NCI-H526 (cell line): ENCODE data around the gene LRP8.

Experiments used
- DNase-seq, 2 experiments: peaks; one replicate each; lab custom pipeline; 2025; lab: John Stamatoyannopoulos, UW

Gene LRP8

DNA sequence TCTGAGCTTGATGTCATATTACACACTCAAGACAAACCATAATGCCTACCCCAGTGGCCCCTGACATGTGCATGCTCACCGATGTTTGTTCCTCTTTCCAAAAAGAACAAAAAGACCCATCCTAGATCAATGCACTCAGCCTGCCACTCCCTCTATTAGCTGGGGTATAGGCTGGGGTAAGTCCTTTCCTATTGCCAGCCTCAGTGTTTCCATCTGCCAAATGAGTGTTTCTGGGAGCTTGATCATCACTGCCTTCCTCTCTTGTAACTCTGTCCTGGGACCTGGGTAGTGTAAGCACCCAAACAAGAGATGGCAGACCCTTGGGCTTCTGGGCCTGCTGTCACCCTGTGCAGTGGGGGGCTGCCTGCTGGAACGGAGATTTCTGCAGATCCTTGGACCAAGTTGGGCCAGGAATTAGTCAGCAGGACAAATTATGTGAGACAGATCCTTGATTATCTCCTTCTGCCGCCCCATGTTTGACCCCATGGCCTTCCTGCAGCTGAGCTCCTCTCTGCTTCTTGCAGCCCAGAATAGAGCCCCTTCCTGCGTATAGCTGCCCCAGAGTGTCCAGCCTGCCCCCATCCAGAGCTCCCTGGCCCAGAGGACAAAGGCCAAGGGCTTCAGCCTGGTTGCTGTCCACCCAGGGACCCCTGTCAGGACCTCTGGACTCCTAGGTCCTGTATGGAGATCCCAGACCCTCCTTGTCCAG is 31.5 kb upstream of the LRP8 start:
- no peak for DNase-seq

DNA sequence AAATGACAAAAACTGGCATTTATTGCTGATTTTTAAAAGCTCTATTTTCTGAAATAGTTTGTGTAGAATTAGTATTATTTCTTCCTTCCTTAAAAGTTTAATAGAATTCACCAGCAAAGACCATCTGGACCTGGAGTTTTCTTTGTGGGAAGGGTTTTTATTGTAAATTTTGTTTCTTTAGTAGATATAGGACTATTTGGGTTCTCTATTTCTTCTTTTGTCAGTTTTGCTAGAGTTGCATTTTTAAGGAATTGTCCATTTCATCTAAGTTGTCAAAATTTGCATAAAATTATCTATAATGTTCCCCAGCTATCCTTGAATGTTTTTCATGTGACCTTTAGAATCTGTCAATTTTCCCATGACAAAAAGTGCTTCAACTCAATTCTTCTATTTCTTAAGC is 28.8 kb upstream of the LRP8 start:
- no peak for DNase-seq

DNA sequence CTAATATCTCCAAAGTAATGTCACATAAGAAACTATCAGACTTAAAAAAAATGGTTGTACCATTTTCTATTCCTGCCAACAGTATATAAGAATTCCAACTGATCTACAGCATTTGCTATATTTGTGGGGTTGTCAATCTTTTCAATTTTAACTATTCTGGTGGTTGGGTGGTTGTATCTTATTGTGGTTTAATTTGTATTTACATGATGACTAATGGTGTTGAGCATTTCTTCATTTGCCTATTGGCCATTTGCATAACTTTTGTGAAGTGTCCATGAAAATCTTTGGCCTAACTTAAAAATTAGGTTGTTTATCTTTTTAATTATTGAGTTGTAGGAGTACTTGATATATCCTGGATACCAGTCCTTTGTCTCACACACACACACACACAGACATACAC is 26.2 kb upstream of the LRP8 start:
- no peak for DNase-seq

DNA sequence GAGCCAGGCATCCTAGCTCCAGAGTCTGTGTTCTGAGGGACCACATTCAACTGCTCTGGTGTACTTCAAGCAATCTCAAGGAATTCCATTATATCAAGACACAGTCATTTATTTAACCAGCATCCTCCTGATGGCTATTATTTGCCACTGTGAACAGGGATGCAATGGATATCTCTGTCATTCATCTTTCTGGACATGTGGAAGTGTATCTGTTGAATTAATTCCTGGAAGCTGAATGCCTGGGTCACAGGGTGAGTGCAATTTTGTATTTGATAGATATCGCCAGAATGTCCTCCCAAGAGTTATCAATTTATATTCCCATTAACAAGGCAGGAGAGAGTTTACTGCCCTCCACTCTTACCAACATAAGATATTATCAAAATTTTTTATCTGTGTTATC is 24.7 kb upstream of the LRP8 start:
- DNase-seq = no peak

DNA sequence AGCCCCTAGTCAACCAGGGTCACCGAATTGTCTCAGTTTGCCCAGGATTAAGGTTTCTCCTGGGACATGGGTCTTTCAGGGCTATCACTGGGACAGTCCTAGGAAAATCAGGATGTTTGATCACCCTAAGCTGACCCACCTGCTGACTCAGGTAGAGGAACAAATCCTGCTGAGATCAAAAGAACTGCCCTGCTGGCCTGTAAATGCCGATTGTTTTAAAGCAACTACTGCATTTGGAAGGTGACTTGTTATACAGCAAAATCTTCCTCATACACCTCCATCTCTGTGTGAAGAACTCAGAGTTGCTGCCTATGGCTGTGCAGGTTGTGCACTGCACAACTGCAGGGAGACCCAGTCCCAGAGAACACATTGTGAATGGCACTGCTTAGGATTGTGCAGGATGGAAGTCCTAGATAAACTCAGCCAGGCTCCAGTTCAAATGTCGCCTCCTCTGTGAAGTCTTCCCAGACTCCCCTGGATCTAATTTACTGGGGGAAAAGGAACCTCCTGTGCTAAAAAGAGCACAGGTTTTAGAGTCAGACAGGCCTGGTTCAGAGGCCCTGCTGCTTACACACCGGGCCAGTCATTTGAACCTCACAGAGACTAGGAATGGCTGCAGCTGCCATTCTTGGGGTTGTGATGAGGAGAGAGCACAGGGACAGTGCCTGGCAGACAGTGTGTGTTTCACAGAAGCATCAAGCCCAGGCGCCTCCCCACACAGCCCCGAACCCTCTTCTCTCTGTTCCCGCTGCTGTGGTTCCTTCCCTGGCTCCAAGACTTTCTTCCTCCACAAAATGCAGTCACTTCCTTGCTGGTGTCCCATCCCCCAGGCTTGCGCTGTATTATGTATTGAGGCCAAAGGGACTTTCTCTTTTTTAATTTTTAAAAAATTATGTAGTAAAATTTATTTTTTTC is 23.2 kb upstream of the LRP8 start:
- DNase-seq = no peak

DNA sequence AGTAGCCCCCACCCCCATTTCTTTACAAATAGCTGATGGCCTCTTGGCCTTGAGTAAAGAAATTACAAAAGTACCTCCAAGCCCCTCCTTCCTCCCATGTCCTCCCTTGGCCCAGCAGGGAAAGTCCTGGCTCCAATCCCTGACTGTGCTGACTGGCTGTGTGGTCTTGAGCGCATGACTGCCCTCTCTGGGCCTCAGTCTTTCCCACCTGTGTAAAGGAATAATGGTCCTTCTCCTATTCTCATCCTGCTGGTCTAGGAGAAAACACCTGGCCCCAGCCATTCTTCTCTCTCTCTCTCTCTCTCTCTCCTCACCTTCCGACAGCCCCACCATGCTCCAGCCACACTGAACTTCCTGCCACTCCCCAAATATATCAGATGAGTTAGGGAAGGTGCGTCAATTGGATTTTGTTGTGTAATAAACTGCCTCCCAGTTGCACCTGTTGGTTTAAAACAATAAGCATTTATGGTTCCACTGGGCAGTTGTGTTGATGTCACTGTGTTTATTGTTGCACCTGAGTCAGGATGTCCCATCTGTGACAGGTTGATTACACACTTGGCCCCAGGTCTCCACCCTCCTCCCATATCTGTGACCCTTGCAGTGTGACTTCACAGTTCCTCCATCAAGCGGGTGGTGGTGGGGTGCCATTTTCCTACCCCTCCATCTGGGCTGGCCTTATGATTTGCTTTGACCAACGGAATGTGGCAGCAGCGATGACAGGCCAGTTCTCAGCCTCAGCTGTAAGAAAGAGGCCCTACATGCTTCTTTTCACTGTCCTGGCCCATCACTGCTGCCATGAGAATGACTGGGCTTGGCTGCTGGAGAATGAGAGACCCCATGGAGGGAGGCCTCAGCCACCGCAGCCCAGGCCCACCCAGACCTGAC is 22.3 kb upstream of the LRP8 start:
- DNase-seq = no peak

DNA sequence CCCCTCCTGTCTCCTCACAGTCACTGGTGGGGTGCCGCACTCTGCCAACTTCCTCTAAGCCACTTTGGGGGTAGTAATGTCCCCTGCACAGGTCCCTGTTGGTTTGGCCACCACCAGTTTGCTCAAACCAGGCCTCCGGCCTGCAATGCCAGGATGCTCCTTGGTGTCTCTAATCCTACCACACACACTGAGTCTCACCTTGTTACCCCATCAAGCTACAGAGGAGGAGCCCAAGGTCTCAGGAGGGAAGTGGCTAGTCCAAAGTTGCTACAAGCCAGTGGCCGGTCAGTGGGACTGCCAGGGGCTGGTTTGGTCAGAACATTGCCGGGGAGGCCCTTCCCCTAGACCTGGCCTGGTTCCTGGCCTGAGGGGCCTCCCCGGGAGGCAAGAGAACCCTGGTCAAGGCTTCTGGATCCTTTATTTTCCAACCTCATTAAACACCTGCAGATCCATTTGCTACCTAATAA is 21.5 kb upstream of the LRP8 start:
- no peak for DNase-seq

DNA sequence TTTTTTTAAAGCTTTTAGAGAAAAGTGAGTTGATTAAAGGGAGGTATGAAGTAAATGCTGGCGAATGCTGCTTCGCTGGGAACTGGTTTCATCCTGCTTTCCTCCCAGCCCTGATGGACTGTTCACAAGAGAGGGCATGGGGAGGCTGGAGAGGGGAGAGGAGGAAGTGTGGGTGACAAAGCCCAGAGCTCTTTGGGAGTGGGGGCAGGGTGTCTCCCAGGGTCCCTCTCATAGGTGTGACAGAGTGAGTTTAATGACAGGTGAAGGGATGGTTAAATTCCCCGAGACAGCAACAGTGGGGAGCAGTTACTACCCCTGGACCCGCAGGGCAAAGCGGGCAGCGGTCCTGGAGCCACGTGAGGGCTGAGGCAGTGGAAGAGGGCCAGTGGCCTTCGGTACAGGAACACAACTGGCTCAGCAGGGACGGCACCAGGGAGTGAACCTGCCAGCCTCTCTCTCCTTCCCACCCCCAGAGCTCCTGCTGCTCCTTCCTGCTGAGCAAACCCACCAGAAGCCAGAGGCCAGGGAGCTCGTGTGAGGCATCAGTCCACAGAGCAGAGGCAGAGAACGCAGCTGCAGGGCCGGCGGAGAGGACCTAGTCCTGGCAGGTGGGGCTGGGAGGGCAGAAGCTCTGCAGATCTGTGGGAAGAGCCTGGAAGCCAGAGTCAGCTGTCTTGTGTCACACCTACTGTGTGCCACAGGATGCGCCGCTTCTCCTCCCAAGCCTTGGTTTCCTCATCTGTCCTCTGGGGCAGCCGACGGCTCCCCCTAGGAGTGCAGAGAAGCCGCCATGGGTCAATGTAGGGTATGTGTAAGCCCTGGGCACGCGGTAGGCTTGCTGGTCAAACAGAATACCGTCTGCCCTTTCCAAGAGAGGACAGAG is 20.9 kb upstream of the LRP8 start:
- DNase-seq = no peak

DNA sequence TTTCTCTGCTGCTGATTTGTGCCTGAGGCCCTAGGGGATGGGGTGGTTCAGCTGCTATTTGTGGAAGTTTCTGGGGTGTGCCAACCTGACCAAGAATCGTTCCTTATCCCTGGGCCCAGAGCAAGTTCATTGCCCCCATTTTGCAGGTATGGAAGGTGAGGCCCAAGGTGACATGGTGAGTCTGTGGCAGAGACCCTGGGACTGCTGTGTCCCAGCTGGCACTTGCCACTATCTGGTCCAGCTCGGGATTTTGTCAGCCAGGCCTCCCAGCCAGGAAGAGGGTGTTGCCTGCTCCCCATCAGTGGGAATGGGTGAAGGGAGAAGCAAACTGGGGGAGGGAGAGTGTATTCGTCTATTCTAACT is 18.9 kb upstream of the LRP8 start:
- no peak for DNase-seq

DNA sequence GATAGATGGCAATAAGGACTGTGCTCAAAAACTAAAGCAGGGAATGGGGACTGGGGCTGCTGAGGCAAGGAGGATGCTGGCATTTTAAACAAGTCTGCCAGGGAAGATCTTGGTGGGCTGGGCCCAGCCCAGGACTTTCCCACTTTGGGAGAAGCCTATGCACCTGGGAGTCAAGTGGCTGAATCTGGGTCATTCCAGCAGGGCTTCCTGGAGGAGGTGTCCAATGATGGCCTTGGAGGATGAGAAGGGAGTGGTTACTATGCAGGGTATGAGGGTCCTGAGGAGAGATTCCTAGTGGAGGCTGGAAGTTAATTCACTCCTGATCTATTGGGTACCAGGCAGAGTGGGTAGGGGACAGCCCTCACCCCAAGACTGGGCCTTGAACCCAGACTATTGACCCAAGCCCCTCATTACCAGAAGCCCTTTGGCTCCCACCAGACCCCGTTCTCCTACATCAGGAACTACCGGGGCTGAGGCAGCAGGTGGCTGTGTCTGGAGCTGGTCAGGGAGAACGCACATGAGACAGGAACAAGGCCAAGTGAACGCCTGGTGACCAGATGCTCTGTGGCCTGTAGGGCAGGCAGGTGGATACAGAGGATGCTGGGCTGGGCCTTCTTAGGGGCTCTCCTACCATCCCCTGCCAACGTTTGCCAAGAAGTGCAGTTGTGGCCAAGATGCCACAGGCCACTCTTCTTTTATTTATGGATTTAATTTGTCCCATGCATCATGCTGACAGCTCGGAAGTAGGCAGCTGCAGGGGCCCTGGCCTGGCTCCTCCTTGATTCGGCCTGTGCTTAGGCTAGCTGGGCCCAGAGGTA is 18.3 kb upstream of the LRP8 start:
- DNase-seq = no peak

DNA sequence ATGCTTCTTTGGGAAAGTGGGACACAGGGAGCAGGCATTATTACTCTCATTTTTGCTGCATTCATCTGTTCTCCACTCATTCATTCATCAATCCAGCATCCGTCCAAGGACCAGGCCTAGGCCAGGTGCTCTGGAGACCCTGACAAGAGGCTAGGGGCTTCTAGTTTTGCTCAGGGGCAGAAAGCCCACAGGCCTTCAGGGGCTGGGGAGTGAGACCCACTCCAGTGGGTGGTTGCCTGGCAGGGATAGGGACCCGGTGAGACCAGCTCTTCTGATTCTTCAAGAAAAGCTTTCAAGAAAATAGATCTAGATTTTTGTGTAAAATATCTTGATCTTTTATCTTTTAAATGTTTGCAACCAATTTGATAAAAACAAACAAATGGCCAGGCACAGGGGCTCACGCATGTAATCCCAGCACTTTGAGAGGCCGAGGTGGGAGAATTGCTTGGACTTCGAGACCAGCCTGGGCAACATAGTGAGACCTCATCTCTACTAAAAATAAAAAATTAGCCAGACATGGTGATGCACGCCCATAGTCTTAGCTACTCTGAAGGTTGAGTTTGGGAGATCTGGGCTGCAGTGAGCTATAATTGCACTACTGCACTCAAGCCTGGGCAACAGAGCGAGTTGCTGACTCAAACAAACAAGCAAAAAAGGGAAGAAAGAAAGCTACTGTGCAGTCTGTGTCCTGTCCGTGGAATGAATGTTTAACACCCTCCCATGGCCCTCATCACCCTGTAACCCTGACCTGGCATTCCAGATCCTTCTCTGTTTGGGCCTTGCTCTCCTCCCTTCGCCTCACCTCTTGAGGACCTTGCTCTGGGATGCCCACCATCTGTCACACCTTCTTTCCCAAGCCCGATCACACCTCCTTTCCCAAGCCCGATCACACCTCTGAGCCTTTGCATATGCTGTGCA is 17.3 kb upstream of the LRP8 start:
- no peak for DNase-seq

DNA sequence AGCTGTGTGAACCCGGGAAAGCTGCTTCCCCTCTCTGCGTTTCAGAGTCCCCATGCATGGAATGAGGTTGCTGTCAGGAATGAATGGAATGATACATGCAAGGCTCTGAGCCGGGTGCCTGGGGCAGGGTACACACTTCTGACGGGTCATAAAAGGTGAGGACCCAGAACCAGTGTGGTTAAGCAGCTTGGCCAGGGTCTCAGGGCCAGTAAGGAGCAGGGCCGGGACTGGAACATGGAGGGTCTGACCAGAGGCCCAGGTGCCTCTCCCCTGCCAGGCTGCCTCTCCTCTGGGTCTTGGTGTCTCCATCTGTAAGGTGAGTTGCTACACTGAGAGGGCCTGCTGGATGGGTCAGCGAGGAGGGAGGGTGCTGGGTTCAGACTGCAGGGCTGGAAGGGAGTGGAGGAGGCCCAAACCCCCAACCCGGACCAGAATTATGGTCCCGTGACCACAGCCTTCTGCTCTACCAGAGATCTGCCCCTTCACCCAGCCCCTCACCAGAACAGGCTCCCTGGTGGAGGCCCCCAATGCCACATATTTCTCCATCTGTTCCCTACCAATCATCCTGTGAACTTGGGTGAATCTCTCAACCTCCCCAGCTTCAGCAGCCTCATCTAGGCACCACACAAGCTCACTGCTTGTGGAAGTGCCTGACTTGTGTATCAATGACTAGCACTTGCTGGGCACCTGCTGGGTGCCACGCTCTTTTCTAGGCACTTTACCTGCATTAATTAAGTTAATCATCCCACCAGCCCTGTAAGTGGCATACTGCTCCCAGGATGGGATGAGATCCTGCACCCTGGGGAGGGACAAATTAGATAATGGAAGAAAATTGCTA is 16.2 kb upstream of the LRP8 start:
- DNase-seq = no peak

DNA sequence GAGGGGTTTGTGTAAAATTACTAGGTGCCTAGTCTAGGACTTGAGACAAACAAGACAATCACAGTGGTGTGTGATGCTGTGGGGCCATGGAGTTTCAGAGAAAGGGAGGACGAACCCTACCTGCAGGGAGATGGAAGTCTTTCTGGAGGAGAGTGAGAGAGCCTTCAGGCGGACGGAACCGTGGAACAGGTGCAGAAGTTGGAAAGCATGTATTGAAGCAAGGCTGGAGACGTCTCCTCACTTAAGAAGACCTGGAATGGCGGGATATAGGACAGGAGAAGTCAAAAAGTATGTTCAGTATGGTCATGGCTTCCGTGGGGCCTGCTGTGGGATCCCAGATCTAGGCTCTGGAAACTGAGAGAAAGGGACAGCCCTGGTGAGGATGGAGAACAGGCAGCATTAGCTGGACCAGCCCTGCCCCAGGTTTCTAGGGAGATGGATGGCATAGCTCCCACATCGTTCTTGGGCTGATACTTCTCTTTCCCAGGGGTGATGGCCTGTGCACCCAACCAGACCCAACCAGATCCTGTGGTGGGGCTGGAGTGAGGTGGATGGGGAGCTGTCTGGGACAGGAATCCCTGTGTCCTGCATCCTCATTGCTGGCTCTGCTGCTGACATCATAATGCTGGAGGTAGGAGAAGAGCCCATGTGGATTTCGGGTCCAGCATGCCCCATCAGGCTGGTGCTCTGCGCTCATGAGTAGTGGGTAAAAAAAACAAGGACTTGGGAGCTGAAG is 15.0 kb upstream of the LRP8 start:
- no peak for DNase-seq

DNA sequence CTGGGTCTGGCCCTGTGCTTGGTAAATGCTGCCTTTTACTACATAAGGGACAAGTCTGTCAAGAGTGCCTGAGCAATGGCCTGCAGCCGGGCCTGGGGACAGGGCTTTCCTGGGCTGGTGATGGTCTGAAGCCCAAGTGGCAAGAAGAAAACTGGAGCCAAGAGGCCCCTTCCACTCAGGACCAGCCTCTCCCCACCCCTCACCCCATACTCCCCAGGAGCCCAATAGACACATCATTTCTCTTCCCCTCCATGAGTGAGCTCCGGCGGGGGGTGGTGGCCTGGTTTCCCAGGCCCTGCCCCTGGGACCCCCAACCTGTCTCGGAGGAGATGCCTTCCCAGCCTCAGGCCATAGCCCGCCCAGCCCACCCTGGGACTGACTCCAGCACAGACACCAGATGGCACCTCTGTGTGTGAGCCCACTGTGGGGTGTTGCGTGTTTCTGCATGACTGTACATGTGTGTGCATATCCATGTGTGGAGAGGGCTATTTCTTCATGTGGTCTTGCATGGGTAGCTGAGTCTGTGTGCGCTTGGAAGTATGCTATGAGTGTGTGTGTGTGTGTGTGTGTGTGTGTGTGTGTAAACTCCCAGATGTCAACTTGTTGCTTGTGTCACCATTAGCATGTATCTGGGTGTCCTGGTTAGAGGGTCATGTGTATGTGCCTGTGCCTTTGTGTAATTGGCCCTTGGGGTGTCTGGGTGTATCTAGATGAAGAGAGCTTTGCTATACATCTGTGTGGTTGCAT is 14.3 kb upstream of the LRP8 start:
- no peak for DNase-seq

DNA sequence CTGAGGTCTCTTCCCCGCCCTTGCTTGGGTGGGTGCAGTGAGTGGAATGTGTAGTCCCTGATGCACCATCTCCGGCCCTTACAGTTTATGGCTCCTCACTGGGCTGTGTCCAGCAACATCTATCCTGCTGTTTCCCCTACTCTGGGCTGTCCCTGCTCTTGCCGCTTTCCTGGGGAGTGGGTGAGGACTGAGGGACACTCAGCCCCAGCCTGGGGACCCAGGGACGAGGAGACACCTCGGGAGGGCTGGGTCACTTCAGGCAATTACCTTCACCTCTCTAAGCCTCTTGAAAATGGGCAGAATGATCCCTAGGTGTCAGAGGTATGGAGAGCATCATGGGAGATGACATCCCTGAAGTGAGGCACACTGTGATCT is 13.6 kb upstream of the LRP8 start:
- no peak for DNase-seq

DNA sequence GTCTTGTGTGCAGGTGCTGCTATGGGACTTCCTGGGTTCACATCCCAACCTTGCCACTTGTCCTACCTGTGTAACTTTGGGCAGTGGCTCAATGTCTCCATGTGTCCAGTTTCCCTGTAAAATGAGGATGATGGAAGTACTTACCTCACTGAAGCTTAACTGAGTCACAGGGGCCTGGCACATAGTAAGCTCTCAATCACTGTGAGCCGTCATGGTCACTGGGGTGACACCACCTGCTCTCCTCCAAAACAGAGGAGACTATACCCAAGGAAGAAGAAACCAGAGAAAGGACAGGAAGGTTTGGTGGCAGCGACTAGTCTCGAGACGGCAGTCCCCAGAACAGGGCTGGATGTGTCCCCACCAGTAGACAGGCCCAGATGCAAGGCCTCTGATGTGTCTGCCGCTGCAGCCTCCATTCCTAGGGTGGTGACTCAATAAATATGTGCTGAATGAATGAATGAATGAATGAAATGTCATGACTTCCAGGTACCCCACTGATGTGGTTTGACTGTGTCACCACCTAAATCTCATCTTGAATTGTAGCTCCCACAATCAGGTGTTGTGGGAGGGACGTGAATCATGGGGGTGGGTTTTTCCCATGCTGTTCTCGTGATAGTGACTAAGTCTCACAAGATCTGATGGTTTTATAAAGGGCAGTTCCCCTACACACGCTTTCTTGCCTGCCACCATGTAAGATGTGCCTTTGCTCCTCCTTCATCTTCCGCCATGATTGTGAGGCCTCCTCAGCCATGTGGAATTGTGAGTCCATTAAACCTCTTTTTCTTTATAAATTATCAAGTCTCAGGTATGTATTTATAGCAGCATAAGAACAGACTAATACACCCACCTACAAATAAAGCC is 13.0 kb upstream of the LRP8 start:
- no peak for DNase-seq
